Coronary artery (tissue), 2 donors: ENCODE results near the gene RUNX2.

Source experiments
- DNase-seq: peaks from one replicate; pipeline ENCODE4 v3.0.0-alpha.2; 2017; ENCODE audit warnings: low spot score
- H3K27ac ChIP-seq, 2 donors: fragments of 200-600 bp; sonication (generic); one replicate each; pipeline ENCODE4 v1.5.1; 2016 to 2019
- H3K4me3 ChIP-seq: fragments of 200-600 bp; sonication (generic); 2 replicates; pipeline ENCODE4 v1.5.1; 2016; ENCODE audit warnings: mild to moderate bottlenecking, moderate library complexity
- CTCF ChIP-seq: fragments of 200-600 bp; sonication (generic); IDR thresholded peaks from one replicate; pipeline ENCODE4 v1.5.1; 2019; ENCODE audit warnings: antibody characterized with exemption

RUNX2 gene

GRCh38 chr6:45599053-45599452 is 270.9 kb downstream of the RUNX2 start:
- Histone ChIP-seq H3K27ac (no peak overlapping the region), H3K4me3 (no peak overlapping the region)
- no peak for TF ChIP-seq CTCF
- DNase-seq, result no peak

GRCh38 chr6:45605971-45606370 is 277.8 kb downstream of the RUNX2 start:
- no peak for DNase-seq
- no peak overlapping the region for H3K27ac ChIP-seq
- no peak for TF ChIP-seq CTCF
- H3K4me3 ChIP-seq, result no peak overlapping the region

GRCh38 chr6:45606831-45607400 is 278.8 kb downstream of the RUNX2 start:
- no peak for TF ChIP-seq CTCF
- no peak overlapping the region for H3K27ac ChIP-seq
- H3K4me3 ChIP-seq, result no peak overlapping the region
- no peak for DNase-seq

GRCh38 chr6:45607798-45608197 is 279.7 kb downstream of the RUNX2 start:
- H3K4me3 ChIP-seq, result no peak overlapping the region
- H3K27ac ChIP-seq, result no peak overlapping the region
- no peak for TF ChIP-seq CTCF
- DNase-seq, result no peak

- DNase-seq, result no peak
- H3K4me3 ChIP-seq, result no peak overlapping the region
- H3K27ac ChIP-seq, result no peak overlapping the region
- no peak for TF ChIP-seq CTCF
Observed at GRCh38 chr6:45608252-45608913, 280.3 kb downstream of the RUNX2 start.

GRCh38 chr6:45609141-45609638 is 281.1 kb downstream of the RUNX2 start:
- DNase-seq, result no peak
- no peak for TF ChIP-seq CTCF
- Histone ChIP-seq H3K27ac (no peak overlapping the region), H3K4me3 (no peak overlapping the region)

GRCh38 chr6:45610374-45610773 is 282.2 kb downstream of the RUNX2 start:
- no peak for TF ChIP-seq CTCF

More at GRCh38 chr6:45610374-45610773, 282.2 kb downstream of the RUNX2 start:
- H3K4me3 ChIP-seq, result no peak overlapping the region
- DNase-seq, result no peak
- H3K27ac ChIP-seq, result no peak overlapping the region
